GM10266 (cell line): ENCODE data around the gene GLE1.

Experiments
- DNase-seq: peaks from one replicate; pipeline ENCODE4 v3.0.0; 2012; ENCODE audit errors: extremely low spot score
- TF ChIP-seq, protein P1 (sequence below): IDR thresholded peaks from 2 replicates; pipeline ENCODE4 v1.5.1; 2012; ENCODE audit warnings: mild to moderate bottlenecking, low read depth; ENCODE audit not compliant: control insufficient read depth, insufficient read depth; ENCODE audit errors: missing control alignments

GLE1 gene

DNA sequence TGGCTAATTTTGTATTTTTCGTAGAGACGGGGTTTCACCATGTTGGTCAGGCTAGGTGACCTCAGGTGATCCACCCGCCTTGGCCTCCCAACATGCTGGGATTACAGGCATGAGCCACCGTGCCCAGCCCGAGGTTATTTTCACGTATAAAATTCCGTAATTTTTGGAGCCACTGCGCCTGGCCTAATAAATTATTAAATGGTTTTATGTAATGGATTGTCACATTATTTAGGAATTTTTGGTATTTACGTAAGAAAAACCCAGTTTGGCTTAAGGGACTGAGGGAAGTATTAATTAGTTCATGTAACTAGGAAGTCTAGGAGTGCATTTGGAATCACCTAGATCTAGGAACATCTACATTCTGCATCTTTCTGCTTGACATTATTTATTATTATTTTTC lies 8.3 kb downstream of the GLE1 start:
- DNase-seq, result no peak
- TF ChIP-seq, protein P1, sequence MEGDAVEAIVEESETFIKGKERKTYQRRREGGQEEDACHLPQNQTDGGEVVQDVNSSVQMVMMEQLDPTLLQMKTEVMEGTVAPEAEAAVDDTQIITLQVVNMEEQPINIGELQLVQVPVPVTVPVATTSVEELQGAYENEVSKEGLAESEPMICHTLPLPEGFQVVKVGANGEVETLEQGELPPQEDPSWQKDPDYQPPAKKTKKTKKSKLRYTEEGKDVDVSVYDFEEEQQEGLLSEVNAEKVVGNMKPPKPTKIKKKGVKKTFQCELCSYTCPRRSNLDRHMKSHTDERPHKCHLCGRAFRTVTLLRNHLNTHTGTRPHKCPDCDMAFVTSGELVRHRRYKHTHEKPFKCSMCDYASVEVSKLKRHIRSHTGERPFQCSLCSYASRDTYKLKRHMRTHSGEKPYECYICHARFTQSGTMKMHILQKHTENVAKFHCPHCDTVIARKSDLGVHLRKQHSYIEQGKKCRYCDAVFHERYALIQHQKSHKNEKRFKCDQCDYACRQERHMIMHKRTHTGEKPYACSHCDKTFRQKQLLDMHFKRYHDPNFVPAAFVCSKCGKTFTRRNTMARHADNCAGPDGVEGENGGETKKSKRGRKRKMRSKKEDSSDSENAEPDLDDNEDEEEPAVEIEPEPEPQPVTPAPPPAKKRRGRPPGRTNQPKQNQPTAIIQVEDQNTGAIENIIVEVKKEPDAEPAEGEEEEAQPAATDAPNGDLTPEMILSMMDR, result no peak

DNA sequence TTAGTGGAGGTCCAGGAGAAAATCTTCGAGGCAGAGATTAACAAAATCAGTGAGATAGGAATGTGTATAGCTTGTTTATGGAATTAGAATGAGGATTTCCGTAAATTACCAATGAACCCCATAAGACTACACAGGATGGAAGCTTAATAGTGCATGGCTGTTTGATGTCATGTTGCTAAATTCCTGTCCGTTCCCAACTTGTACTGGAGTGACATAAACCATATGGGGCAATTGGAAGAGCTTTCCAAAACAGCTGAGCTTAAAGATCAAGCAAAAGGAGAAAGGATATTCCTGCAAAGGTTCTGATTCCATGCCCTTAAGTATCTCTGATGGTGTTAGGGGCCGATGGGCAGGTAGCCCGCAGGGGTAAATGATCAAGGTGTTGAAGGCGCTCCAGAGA lies 17.4 kb downstream of the GLE1 start:
- no peak for DNase-seq
- TF ChIP-seq, protein P1, result no peak

DNA sequence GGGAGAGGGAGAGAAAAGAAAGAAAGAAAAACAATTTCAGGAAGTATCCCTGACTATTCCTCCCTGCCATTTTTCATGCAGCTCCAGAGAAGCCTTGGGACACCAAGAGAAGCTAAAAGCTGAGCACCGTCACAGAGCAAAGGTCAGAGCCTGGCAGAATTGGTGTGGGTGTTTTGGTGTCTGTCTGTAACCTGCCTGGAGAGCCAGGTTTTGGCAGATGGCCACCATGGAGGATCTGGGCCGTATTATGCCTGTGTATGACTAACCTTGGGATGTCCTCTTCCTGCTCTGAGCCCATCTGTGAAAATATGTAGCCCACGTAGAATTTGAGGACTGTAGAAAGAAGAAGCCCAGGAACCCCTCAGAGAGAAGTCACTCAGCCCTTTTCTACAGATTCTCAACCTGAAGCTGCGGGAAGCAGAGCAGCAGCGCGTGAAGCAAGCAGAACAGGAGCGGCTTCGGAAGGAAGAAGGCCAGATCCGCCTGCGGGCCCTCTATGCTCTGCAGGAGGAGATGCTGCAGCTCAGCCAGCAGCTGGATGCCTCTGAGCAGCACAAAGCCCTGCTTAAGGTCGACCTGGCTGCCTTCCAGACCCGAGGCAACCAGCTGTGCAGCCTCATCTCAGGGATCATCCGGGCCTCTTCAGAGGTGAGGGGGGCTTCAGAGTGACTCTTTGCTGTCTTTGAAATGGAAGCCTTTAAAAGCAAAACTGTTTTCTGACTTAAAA lies 18.8 kb downstream of the GLE1 start:
- no peak for DNase-seq
- TF ChIP-seq, protein P1, result no peak

DNA sequence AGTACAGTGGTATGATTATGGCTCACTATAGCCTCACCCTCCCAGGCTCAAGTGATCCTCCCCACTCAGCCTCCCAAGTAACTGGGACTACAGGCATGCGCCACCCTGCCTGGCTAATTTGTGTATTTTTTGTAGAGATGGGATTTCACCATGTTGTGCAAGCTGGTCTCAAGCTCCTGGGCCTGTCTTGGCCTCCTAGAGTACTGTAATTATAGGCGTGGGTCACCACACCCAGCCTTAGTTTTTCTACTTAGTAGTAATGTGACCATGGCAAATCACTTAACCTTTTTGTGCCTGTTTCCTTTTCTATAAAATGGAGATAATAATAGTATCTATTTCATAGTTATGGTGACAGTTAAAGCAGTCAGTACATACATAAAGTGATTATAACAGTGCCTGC lies 22.2 kb downstream of the GLE1 start:
- no peak for DNase-seq
- TF ChIP-seq, protein P1, result no peak

DNA sequence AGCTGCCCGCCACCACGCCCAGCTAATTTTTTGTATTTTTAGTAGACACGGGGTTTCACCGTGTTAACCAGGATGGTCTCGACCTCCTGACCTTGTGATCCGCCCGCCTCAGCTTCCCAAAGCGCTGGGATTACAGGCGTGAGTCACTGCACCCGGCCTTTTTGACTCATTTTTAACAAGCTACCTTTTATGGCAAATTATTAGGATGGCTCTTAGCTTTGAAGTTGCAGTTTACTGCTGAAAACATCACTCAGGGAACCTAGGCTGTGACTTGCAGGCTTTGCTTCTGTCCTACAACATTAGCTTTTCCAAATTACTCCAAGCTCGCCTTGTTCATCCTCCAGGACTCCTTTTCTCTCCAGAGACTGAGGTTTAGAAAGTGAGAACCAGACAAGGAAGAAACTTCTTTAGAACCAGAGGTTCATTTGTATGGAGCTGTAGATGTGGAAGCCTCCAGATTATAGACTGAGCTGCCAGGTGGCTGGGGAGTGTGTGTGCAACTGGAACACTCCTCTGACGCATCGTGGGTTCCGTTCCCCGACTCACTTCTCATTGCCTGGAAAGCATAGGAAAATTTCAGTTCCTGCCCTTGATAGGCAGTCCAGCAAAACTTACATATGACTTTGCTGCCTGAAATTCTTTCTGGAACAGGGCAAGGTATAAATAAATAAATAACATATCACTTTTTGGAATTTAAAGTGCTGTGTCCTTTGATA lies 24.1 kb downstream of the GLE1 start:
- TF ChIP-seq, protein P1, result no peak
- no peak for DNase-seq

DNA sequence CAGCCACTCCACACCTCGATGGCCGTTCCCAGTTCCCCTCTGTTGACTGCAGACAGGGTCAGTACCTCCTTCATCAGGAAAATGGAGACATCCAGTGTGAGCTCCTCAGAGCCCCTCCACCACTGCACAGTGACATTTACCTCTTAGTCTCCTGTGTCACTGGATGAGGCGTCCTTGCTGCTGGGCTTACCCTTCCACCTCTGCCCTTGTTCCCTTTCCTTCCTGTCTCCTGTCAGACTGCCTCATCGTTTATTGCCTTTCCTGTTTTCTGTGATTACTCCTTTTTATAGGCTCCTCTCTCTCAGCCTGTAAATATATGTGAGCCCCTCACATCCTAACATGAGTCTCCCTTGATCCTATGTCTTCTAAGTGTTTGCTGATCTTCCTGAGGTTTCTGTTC lies 24.7 kb downstream of the GLE1 start:
- no peak for DNase-seq
- TF ChIP-seq, protein P1, result no peak

DNA sequence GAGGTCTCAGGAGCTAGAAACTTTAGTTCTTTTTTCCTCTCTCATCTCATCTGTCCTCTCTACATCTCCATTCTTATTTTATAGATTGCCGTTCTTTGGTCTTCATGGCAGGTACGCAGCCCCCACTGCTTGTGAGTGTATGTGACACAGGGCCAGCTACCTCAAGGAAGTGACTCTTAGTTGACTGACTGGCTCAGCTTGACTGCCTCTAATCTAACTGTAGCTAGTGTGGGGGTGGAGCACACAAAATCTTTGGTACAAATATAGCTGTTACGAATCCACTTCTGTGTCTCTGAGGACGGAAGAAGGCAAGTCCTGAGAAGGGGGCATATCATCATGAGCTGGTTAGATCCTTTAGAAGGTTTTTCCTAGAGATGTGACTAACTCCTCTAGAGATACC lies 28.1 kb downstream of the GLE1 start:
- TF ChIP-seq, protein P1, result no peak
- DNase-seq, result no peak
